Stomach smooth muscle (tissue), 2 donors: ENCODE data around the gene SOBP.

ENCODE experiments used
- H3K27ac ChIP-seq: one replicate; pipeline ENCODE4 v1.7.0; 2013; ENCODE audit warnings: mild to moderate bottlenecking, low read length, inconsistent platforms
- H3K27me3 ChIP-seq, 2 donors: one replicate each; pipeline ENCODE4 v1.7.0; 2013; ENCODE audit warnings: low read length in 2 of 2; ENCODE audit not compliant: insufficient read depth in 2 of 2, control insufficient read depth in 1 of 2
- H3K36me3 ChIP-seq, 2 donors: one replicate each; pipeline ENCODE4 v1.7.0; 2013; ENCODE audit warnings: low read length in 2 of 2; ENCODE audit not compliant: control insufficient read depth in 2 of 2, insufficient read depth in 2 of 2
- H3K4me1 ChIP-seq: one replicate; pipeline ENCODE4 v1.7.0; 2013; ENCODE audit warnings: low read length; ENCODE audit not compliant: control insufficient read depth, insufficient read depth
- H3K4me3 ChIP-seq, 2 donors: one replicate each; pipeline ENCODE4 v1.7.0; 2013; ENCODE audit warnings: low read length in 2 of 2
- H3K9ac ChIP-seq, 2 donors: one replicate each; pipeline ENCODE4 v1.7.0; 2013; ENCODE audit warnings: low read length in 2 of 2, mild to moderate bottlenecking in 1 of 2
- H3K9me3 ChIP-seq, 2 donors: one replicate each; pipeline ENCODE4 v1.7.0; 2013; ENCODE audit warnings: low read length in 2 of 2; ENCODE audit not compliant: control insufficient read depth in 2 of 2
- donor health status: healthy.
- donor health status: Pancreatic carcinoma.

SOBP gene

DNA sequence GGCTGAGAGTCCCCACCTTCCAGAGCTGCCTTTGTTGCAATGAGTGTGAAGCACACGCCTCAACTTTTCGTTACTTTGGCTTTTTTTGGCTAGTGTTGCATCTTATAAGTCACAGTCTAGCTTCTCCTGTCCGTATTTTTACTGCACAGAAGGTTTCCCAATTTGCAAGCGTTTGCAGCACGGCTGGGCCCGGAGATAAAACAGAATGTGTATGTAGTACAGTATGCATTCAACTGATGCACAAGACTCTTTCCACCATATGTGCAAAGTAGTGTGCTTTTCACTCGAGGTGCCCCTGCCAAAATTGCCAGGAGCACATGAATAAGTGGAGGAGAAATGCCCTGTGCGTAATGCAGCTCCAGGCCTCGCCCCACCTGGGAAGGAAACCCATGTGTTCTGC, 79.6 kb downstream of the SOBP start:
- no peak overlapping the region for H3K9ac ChIP-seq
- H3K27me3 ChIP-seq, result no peaks in the 10 kb centered on the region
- H3K4me1 ChIP-seq, result peaks cover 6% of the 10 kb centered on the region
- peaks cover 0 to 5% of the 10 kb centered on the region in 2 donors for H3K36me3 ChIP-seq
- H3K9me3 ChIP-seq, result no peaks in the 10 kb centered on the region
- no peak overlapping the region for H3K4me3 ChIP-seq
- no peak overlapping the region for H3K27ac ChIP-seq

DNA sequence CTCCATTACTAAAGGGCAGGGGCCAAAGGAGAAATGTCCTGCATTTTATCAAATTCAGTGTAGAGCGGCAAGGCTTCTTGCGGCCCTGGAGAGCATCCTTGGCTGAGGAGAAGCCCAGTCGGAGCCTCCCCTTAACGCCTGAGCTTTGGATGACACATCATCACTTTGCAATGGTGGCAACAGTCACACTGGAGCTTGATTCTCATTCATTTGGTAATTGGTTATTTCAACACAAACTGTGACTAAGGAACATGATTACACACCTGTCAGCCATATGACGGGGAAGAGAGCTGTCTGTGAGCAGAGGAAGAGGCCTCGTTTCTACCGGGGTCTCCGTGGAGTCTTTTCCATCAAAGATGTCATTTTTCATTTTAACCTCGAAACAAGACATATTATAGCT, 81.4 kb downstream of the SOBP start:
- Histone ChIP-seq H3K9me3 (no peaks in the 10 kb centered on the region), H3K9ac (no peak overlapping the region), H3K36me3 (peaks cover 0 to 10% of the 10 kb centered on the region in 2 donors), H3K4me3 (no peak overlapping the region), H3K27me3 (no peaks in the 10 kb centered on the region), H3K4me1 (no peaks in the 10 kb centered on the region), H3K27ac (no peak overlapping the region)

DNA sequence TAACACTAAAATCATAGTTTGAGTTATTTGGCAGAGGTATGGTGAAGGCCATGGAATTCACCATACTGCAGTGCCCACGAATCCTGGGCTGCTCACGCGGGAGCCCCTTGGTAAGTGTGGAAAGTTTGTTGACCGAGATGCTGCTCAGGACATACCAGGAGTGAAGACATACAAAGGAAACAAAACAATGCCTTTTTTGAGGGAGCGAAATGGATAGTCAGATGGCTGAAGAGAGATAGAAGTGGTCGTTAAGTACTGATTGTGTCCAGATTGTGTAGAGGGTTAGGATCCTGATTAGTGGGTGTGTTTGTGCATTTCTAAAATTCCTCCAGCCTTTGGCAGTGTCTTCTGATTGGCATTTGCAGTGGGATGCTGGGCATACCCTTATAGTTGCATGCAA, 83.0 kb downstream of the SOBP start:
- Histone ChIP-seq H3K9ac (no peak overlapping the region), H3K27me3 (no peaks in the 10 kb centered on the region), H3K4me1 (no peaks in the 10 kb centered on the region), H3K9me3 (no peaks in the 10 kb centered on the region), H3K36me3 (peaks cover 0 to 10% of the 10 kb centered on the region in 2 donors), H3K27ac (no peak overlapping the region), H3K4me3 (no peak overlapping the region)

DNA sequence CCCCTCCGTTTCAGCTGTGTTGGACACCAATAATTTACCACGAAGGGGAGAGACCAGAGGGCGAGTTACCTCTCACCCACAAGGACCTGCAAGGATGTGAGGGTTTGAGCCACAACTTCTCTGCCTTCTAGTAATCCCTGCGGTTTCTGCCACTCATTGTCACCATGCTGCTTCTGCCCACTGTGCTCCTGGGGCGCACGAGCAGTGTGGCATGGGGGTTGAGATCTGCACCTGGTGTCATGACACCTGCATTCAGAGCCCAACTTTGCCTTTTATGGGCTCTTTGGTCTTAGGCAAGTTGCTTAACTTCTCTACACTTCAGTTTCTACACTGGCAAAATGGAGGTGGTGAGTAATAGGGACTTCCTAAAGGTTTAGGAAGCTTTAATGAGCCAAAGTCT, 84.9 kb downstream of the SOBP start:
- no peak overlapping the region for H3K4me3 ChIP-seq
- peaks cover 0 to 6% of the 10 kb centered on the region in 2 donors for H3K36me3 ChIP-seq
- H3K9ac ChIP-seq, result no peak overlapping the region
- H3K27ac ChIP-seq, result no peak overlapping the region
- H3K27me3 ChIP-seq, result no peaks in the 10 kb centered on the region
- no peaks in the 10 kb centered on the region for H3K4me1 ChIP-seq
- no peaks in the 10 kb centered on the region for H3K9me3 ChIP-seq

DNA sequence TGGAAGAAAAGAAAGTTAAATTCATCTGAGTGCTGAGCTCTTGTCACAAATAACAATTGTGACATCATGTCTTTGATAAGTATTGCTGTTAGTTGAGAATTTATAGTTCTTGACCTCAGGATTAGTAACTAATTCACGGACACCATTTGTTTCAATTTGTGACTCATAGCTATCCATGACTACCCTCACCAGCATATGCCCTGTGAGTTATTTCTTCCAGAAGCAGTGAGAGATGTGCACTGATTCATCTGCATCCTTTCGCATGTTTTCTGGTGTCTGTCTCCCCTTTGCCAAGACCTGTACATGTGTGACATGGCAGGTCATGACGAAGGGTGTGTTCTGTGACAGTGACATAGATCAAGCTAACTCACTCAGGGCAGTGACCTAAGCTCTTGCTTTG, 86.9 kb downstream of the SOBP start:
- no peaks in the 10 kb centered on the region for H3K4me1 ChIP-seq
- peaks cover 0 to 6% of the 10 kb centered on the region in 2 donors for H3K36me3 ChIP-seq
- no peaks in the 10 kb centered on the region for H3K27me3 ChIP-seq
- H3K4me3 ChIP-seq, result no peak overlapping the region
- H3K9ac ChIP-seq, result no peak overlapping the region
- no peaks in the 10 kb centered on the region for H3K9me3 ChIP-seq
- H3K27ac ChIP-seq, result no peak overlapping the region

DNA sequence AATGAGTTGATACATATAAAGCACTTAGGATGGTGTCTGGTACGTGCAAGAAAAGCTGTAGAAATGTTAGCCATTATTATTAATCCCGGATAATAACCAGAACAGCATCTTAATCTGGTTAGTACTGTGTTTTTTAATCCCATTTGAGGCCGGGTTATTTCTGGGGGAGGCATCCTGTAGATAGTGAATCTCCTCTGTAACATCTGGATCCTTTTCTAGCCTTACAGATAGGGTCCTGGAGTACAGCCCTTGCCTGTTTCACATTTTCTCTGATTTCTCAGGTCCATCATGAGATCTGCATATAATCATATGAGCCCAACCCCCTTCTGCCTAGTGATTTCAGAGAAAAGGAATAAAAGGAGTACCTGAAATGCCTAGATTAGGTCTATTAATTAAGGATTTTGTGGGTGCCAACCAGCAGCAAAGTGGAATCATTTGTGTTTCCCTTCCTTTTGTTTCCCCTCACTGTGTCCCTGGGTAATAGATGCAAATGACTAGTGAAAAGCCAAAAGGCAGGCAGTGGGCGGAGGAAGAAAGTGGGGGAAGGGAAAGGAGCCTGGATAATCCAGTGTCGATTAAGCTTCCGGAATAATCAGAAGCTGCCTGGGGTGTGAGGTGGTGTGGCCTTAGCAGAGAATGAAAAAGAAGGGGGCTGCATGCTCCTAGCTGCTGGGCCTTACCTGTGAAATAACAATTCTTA, 88.9 kb downstream of the SOBP start:
- no peaks in the 10 kb centered on the region for H3K27me3 ChIP-seq
- H3K9ac ChIP-seq, result no peak overlapping the region
- H3K36me3 ChIP-seq, result peaks cover 0 to 5% of the 10 kb centered on the region in 2 donors
- H3K9me3 ChIP-seq, result no peaks in the 10 kb centered on the region
- H3K4me1 ChIP-seq, result no peaks in the 10 kb centered on the region
- H3K27ac ChIP-seq, result no peak overlapping the region
- no peak overlapping the region for H3K4me3 ChIP-seq

DNA sequence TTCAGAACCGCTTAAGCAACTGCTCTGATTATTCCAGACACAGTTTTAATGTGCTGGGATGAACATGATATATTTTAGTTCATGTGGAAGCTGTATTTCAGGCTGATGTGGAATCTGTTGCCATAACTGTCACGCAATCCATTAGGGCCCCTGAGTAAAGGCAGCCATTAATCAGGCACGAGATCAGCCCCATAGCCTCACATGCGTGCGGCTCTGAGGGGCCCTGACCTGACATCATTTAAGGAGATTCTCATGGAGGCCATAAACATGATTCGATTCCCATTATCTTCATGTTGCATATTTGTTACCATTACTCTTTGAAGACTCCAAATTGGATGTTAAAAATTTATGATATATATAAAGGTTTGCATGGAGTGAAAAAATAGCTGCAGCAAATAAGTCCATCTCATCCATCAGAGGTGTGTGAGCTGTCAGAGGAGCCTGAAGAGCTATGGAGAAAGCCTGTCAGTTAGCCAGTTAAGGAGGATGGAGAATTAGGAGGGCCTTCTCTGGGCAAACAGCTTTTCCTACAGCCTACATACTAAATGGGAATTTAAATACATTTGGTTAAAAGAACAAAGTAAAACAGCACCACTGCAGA, 89.6 kb downstream of the SOBP start:
- Histone ChIP-seq H3K4me1 (no peaks in the 10 kb centered on the region), H3K4me3 (no peak overlapping the region), H3K9me3 (no peaks in the 10 kb centered on the region), H3K27me3 (no peaks in the 10 kb centered on the region), H3K27ac (no peak overlapping the region), H3K36me3 (peaks cover 0 to 5% of the 10 kb centered on the region in 2 donors), H3K9ac (no peak overlapping the region)

DNA sequence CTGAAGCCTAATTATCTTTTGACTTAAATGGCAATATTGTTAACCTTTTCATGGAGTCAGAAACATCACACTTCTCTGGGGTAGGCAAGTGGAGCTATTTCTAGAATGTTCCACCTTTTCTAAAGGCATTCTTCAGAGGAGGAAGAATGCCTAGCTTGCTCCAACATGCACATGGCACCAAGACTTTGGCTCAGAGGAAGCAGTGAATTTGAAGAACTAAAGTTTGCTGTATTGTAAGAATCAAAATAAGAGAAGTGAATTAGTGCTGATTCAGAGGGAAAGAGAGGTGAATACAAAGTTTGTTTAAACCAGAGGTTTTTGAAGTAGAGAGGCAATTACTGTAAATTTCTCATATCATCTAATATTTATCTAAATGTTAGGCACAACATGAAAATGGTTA, 92.2 kb downstream of the SOBP start:
- Histone ChIP-seq H3K4me1 (no peaks in the 10 kb centered on the region), H3K27ac (no peak overlapping the region), H3K27me3 (no peaks in the 10 kb centered on the region), H3K9me3 (no peaks in the 10 kb centered on the region), H3K4me3 (no peak overlapping the region), H3K36me3 (no peaks in the 10 kb centered on the region), H3K9ac (no peak overlapping the region)

DNA sequence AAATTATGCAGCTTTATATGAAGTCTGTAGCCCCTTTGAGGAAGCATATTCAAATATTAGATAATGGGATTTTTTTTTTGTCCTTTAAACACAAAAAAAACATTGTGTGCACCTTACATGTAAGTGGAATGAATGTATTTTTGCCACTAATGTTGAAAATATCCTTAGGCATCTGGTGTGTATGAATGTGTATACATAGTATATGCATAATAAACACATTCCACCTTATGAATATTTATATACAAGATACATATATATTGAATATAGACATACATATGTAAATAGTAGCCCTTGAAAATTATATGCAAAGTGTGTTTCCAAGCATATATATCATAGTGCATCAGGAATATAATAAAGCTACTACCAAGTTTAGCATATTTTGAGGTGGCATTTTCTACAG, 94.8 kb downstream of the SOBP start:
- H3K36me3 ChIP-seq, result peaks cover 0 to 6% of the 10 kb centered on the region in 2 donors
- H3K4me3 ChIP-seq, result no peak overlapping the region
- no peaks in the 10 kb centered on the region for H3K9me3 ChIP-seq
- no peak overlapping the region for H3K9ac ChIP-seq
- H3K27ac ChIP-seq, result no peak overlapping the region
- H3K4me1 ChIP-seq, result no peaks in the 10 kb centered on the region
- no peaks in the 10 kb centered on the region for H3K27me3 ChIP-seq

DNA sequence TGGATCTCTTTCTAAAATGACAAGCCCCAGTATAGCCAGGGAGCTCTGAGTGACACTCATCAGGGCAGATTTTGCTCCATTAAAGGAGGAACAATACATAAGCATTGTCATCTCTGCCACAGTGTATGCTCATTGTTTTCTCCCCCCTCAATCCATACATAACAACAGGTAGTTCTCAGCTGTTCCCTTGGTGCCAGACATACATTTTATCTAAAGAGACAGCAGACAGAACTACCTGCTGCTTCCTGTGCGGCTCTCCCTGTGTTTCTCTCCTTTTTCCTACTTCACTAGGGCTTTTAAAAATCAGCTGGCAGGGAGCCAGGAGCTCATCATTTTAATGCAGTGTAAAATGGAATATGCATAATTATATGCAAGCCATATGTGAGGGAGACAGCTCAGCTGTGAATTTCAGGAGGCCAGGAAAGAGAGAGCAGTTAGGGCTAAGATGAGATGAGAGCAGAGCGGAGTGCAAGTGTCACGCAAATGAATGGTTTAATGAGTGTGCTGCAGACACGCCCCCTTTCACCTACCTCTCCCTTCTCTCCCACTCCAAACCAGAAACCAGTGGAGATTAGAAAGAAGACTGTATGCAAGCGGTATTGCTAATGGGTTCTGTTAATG, 96.0 kb downstream of the SOBP start:
- Histone ChIP-seq H3K4me3 (no peak overlapping the region), H3K9ac (no peak overlapping the region), H3K36me3 (peaks cover 0 to 6% of the 10 kb centered on the region in 2 donors), H3K27me3 (no peaks in the 10 kb centered on the region), H3K4me1 (no peaks in the 10 kb centered on the region), H3K27ac (no peak overlapping the region), H3K9me3 (no peaks in the 10 kb centered on the region)

DNA sequence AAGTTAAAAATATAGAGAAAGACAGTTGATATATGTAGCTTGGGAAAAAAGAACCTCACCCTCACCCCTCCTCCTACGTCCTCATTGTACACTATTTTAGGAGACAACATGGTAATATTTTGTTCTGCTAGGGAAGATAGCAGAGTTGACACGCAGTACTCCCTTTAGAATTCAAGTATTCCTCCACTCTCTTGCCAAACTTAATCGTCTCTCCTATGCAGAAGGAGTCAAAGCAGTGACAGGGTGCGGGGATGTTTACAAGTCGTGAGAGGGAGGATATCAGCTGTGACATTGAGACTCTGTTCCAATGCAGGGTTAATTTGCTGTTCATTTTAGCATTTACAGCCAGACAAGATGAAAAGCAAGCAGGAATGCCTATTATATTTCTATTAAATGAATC, 97.5 kb downstream of the SOBP start:
- Histone ChIP-seq H3K9ac (no peak overlapping the region), H3K4me1 (no peaks in the 10 kb centered on the region), H3K27me3 (no peaks in the 10 kb centered on the region), H3K4me3 (no peak overlapping the region), H3K9me3 (no peaks in the 10 kb centered on the region), H3K36me3 (peaks cover 0 to 6% of the 10 kb centered on the region in 2 donors), H3K27ac (no peak overlapping the region)
